Measurements from ENCODE around the gene TADA3. TPM values are rescaled to one million over a fixed set of nuclear protein-coding genes. Genes with fewer than 3 reads are reported as not detected.

Gene TADA3
- total RNA-seq, 1 donor: 102 TPM

DNA sequence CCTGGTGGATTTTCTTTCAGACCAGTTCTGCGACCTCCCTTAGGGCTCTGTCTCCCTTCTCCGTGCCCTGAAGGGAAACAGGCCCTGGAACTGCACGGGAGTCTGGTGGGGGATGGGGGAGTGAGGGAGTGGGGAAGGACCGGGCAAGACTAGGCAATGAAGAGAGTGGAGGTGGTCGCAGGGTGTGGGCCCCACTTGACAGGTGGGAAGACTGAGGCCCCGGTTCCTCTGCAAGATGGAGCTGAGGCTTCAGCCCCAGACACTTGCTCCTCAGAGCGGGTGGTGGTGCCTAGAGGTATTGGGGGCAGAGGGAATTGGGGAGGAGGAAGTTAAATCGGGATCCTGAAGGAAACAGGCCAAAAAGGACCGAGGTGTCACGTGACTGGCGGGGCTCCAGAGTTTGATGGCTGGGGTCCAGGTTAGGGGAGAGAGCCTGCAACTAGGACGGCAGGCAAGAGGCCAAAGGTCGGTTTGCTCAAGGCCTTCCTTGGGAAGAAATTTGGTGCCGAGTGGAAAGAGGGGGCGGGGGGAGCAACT lies 21.9 kb downstream of the TADA3 start:
- H3K27ac ChIP-seq (ENCODE audit: low read depth, low read length): peak overlapping the region; percentile 52
- TF ChIP-seq, protein P1, sequence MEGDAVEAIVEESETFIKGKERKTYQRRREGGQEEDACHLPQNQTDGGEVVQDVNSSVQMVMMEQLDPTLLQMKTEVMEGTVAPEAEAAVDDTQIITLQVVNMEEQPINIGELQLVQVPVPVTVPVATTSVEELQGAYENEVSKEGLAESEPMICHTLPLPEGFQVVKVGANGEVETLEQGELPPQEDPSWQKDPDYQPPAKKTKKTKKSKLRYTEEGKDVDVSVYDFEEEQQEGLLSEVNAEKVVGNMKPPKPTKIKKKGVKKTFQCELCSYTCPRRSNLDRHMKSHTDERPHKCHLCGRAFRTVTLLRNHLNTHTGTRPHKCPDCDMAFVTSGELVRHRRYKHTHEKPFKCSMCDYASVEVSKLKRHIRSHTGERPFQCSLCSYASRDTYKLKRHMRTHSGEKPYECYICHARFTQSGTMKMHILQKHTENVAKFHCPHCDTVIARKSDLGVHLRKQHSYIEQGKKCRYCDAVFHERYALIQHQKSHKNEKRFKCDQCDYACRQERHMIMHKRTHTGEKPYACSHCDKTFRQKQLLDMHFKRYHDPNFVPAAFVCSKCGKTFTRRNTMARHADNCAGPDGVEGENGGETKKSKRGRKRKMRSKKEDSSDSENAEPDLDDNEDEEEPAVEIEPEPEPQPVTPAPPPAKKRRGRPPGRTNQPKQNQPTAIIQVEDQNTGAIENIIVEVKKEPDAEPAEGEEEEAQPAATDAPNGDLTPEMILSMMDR (IDR thresholded peaks at IDR 0.05; ENCODE audit: extremely low read depth, low read depth, low read length): no peak
- peak overlapping the region; percentile 80 for H2AFZ ChIP-seq (ENCODE audit: low read length)

DNA sequence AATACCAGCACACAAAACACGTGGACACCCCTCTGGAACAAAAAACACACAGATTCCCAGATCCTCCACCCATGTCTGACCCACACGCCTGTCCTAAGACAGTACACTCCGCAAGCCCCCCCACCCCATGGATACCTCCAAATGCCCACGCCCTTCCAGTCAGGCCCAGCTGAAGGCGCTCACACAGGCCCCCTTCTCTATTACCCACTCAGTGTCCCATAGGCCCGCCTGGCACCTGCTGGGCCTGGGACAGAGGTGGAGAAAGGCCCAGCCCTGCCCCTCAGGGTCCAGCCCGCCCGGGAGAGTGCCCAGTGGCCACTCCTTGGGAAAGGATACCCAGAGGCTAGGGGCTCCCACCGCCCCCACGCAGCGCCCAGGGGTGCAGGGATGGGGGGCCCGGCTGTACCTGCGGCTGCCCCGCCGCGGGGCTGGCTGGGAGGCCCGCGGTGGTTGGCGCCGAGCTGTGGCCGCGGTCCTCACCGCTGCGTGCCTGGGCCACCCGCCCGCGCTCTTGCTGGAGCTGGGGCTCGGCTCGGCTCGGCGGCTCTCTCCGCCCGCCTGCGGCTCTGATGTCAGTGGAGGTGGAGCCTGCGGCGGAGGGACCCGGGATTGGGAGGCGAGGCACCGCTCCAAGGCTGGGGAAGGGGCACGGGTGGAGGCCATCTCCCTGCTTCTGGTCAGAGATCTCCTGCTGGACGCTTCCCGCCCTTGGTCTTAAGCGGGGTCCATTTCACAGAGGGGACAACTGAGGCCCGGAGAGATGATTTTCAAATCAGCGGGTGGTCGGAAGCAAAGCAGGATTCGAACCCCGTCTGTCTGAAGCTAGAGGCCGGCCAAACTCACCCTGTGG lies 22.6 kb downstream of the TADA3 start, which contains the start of gene CAMK1:
Gene CAMK1, minus strand, starts transcription at position 522 of the 850 bp plus-strand sequence. CDS start 2,198 bp downstream, outside the sequence.
- DNase-seq (ENCODE audit: insufficient read length, low spot score, missing footprints): peak; percentile 99
- Histone ChIP-seq H3K4me3 (ENCODE audit: insufficient read depth, low read length) (peak within 1 kb of the TSS; percentile 78), H3K4me1 (ENCODE audit: insufficient read depth, low read length) (peaks cover 23% of the 10 kb centered on the region), H3K79me2 (ENCODE audit: insufficient read depth, low read length) (peaks cover 21% of the 10 kb centered on the region), H3K9me3 (ENCODE audit: low read depth, low read length) (no peaks in the 10 kb centered on the region), H3K27me3 (ENCODE audit: insufficient read depth, low read length) (no peaks in the 10 kb centered on the region), H3K36me3 (ENCODE audit: insufficient read depth, low read length) (peaks cover 4% of the 10 kb centered on the region), H3K4me2 (ENCODE audit: insufficient read depth, low read length) (peak within 1 kb of the TSS; percentile 92), H2AFZ (ENCODE audit: low read length) (peak within 1 kb of the TSS; percentile 80), H3K27ac (ENCODE audit: low read depth, low read length) (peak within 1 kb of the TSS; percentile 52), H4K20me1 (ENCODE audit: insufficient read depth, low read length) (no peaks in the 10 kb centered on the region)
- TF ChIP-seq, protein P1 (IDR thresholded peaks at IDR 0.05; ENCODE audit: extremely low read depth, low read depth, low read length): no peak

More for the DNA sequence above, 21.9 kb downstream of the TADA3 start:
- H3K9me3 ChIP-seq (ENCODE audit: low read depth, low read length): no peaks in the 10 kb centered on the region
- H3K4me3 ChIP-seq (ENCODE audit: insufficient read depth, low read length): peak overlapping the region; percentile 78
- no peaks in the 10 kb centered on the region for H4K20me1 ChIP-seq (ENCODE audit: insufficient read depth, low read length)
- H3K27me3 ChIP-seq (ENCODE audit: insufficient read depth, low read length): no peaks in the 10 kb centered on the region
- peaks cover 4% of the 10 kb centered on the region for H3K36me3 ChIP-seq (ENCODE audit: insufficient read depth, low read length)
- H3K4me2 ChIP-seq (ENCODE audit: insufficient read depth, low read length): peak overlapping the region; percentile 92
- H3K4me1 ChIP-seq (ENCODE audit: insufficient read depth, low read length): peaks cover 23% of the 10 kb centered on the region
- DNase-seq (ENCODE audit: insufficient read length, low spot score, missing footprints): peak; percentile 77
- peaks cover 21% of the 10 kb centered on the region for H3K79me2 ChIP-seq (ENCODE audit: insufficient read depth, low read length)

DNA sequence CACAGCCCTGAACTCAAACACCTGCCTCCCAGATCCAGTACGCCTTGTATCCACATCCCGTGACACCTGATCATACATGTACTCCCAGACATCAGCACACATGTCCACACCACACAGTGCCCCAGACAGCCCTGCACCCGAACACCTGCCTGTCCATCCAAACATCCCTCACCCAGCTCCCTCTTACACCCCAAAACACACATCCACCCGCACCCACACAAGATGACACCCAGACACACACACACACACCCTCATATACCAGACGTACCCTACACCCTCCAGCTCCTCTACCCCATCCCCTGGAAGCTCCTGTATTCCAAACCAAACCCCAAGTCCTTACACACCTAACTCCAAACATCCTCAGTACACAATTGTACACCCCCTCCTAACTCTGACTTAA lies 23.3 kb downstream of the TADA3 start:
- no peaks in the 10 kb centered on the region for H4K20me1 ChIP-seq (ENCODE audit: insufficient read depth, low read length)
- H3K4me3 ChIP-seq (ENCODE audit: insufficient read depth, low read length): peak overlapping the region; percentile 78
- H3K79me2 ChIP-seq (ENCODE audit: insufficient read depth, low read length): peaks cover 21% of the 10 kb centered on the region
- H3K36me3 ChIP-seq (ENCODE audit: insufficient read depth, low read length): peaks cover 4% of the 10 kb centered on the region
- H2AFZ ChIP-seq (ENCODE audit: low read length): peak overlapping the region; percentile 38
- peak overlapping the region; percentile 52 for H3K27ac ChIP-seq (ENCODE audit: low read depth, low read length)
- TF ChIP-seq, protein P1 (IDR thresholded peaks at IDR 0.05; ENCODE audit: extremely low read depth, low read depth, low read length): no peak
- H3K9me3 ChIP-seq (ENCODE audit: low read depth, low read length): no peaks in the 10 kb centered on the region
- DNase-seq (ENCODE audit: insufficient read length, low spot score, missing footprints): peak; percentile 53
- H3K4me1 ChIP-seq (ENCODE audit: insufficient read depth, low read length): peaks cover 23% of the 10 kb centered on the region
- H3K27me3 ChIP-seq (ENCODE audit: insufficient read depth, low read length): no peaks in the 10 kb centered on the region
- H3K4me2 ChIP-seq (ENCODE audit: insufficient read depth, low read length): peak overlapping the region; percentile 92

Measured in osteoblast (primary cell).